Adrenal gland (tissue), 5 donors: ENCODE measurements around the gene MTUS2.

Experiments used
- CTCF ChIP-seq, 6 experiments: fragments of 450-650 bp in 4 of 6; fragments of 200-600 bp in 2 of 6; sonication (generic) in 1 of 6; IDR thresholded peaks; 1 replicate in 5 of 6; 2 replicates in 1 of 6; pipeline versions ENCODE4 v1.5.1 to v1.8.0; 2016 to 2021; ENCODE audit warnings: antibody characterized with exemption in 6 of 6, mild to moderate bottlenecking in 2 of 6, moderate library complexity in 1 of 6
- POLR2A ChIP-seq, 2 donors: fragments of 450-650 bp; IDR thresholded peaks; one replicate each; pipeline ENCODE4 v1.6.1; 2017; ENCODE audit warnings: antibody characterized with exemption in 2 of 2, mild to moderate bottlenecking in 2 of 2, moderate library complexity in 1 of 2
- donor health status: DM: no; HTN: no; CAD: no.

- TF ChIP-seq POLR2A (IDR thresholded peaks at IDR 0.05) (no peak), CTCF (IDR thresholded peaks at IDR 0.05) (no peak)
Observed at GRCh38 chr13:29301027-29301426, 480.9 kb downstream of the MTUS2 start.
